ENCODE results near the gene XPOT.

XPOT gene

DNA sequence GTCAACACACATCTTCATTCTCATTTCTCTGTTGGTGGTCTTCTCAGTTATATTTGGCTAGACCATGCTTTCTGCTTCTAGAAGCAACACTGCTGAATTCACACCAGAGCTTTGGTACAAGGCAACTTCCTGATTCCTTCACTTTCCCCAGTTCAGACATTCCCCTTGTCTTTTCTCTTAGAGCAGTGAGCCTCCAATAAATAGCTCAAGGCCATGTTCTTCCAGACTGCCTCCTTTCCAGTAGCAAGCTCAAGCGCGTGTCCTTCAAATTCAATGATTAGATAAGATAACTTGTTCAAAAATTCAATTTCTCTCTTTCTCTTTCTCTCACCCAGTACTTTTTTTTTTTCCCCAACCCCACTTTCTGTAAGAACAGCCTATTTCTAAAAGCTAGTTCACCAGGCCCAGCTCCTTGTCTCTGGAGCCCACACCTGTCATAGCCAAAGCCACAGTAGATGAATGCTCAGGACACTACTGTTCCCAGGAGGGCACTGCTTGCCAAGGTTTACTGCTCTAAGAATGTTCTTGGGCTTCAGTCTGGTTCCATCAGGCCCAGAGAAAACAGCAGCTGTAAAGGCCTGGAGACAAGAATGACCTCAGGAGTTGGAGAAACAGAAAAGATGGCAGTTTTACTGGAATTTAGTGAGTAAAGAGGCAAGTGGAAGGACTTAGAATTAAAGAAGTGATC, 65.4 kb downstream of the XPOT start:
- DNase-seq (ENCODE audit: low read depth): no peak

DNA sequence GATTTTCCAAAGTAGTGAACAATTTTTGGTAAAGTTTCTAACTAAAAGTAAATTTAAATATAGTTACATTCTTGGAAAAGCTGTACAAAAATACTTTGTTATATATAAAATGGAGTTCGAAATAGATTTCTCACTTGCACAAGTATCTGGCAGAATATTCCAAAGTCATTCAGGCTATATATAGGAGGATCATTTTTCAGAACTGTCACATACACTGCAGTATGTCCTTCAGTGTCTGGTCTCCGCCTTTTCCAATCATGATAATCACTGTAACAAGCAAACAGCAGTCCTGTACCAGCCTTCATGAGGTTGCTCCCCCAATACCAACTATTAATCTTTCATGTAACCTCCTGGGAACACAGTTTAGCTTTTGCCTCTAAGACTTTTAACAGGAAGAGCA, 66.3 kb downstream of the XPOT start:
- no peak for DNase-seq (ENCODE audit: low read depth)

DNA sequence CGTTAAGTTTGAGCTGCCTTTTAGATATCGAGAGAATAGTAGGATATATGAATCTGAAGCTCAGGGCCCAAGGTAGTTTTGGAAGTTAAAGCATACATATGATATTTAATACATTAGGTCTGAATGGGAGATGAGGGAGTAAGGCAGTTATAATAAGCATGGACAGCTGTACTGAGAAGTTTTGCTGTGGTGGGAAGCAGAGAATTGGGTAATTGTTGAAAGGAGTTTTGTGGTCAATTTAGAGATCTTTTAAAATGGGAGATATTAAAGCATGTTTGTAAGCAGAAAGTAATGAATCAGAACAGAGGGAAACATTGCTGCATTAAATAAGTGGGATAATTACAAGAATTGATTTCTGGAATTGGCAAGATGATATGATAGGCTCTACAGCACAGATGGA, 69.0 kb downstream of the XPOT start:
- no peak for DNase-seq (ENCODE audit: low read depth)

DNA sequence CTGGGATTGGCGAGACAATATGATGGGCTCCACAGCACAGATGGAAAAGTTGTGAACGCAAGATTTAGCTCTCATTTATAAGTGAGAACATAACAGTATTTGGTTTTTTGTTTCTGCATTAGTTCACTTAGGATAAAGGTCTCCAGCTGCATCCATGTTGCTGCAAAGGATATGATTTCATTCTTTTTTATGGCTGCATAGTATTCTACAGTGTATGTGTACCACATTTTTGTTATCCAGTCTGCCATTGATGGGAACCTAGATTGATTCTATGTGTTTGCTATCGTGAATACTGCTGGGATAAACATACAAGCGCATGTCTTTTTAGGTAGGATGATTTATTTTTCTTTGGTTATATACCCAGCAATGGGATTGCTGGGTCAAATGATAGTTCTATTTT, 71.3 kb downstream of the XPOT start:
- no peak for DNase-seq (ENCODE audit: low read depth)

DNA sequence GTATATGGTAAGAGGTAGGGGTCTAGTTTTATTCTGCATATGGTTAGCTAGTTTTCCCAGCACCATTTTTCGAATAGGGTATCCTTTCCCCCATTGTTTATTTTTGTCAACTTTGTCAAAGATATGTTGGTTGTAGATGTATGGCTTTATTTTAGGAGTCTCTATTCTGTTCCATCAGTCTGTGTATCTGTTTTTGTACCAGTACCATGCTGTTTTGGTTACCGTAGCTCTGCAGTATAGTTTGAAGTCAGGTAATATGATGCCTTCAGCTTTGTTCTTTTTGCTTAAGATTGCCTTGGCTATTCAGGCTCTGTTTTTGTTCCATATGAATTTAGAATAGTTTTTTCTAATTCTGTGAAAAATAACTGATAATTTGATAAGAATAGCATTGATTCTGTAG, 72.7 kb downstream of the XPOT start:
- no peak for DNase-seq (ENCODE audit: low read depth)

DNA sequence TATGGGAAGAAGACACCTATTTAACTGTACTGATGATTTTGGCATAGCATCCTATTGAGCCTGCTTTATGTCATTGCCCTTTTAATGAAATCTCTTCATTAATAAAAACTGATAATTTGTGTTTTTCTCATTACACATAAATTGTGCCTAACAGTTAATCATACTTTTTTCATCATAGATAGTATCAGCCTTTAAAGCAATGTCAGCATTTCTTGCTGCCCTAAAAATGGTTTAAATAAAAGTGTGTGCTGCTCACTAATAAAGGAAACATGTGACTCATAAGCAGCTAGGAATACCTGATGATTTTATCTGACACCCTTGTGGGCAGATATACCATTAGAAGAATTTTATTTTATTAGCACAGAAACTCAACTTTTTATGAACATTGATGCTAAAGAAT, 74.5 kb downstream of the XPOT start:
- no peak for DNase-seq (ENCODE audit: low read depth)

DNA sequence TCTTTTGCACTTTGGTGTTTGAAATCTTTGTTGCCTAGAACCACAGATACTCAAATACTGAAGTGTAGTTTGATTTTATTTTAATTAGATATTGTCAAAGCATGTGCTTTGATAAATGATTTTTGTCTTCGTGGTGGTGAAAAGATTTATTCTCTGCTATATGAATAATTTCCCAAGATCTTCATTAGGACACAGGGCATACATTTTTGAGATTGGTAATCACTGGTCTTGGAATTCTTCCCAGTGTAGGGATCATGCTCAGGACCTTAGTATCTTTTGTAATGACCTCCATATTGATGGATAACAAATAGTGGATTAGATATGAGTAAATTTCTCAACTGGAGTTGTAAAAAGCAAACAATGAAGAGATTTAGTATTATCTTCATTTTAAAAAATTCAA, 76.0 kb downstream of the XPOT start:
- DNase-seq (ENCODE audit: low read depth): no peak

DNA sequence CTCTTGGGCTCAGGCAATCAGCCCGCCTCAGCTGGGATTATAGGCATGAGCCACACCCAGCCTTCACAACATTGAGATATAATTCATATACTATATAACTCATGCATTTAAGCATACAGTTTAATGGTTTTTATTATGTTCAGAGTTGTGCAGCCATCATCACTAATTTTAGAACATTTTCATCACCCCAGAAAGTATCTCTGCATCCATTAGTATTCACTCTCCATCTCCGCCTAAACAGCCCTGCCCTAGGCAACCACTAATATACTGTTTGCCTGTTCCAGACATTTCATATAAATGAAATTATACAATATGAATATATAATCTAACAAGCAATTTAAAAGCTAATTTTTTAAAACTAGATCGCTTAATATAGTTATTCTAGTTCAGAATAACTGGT, 82.5 kb downstream of the XPOT start:
- DNase-seq (ENCODE audit: low read depth): no peak

DNA sequence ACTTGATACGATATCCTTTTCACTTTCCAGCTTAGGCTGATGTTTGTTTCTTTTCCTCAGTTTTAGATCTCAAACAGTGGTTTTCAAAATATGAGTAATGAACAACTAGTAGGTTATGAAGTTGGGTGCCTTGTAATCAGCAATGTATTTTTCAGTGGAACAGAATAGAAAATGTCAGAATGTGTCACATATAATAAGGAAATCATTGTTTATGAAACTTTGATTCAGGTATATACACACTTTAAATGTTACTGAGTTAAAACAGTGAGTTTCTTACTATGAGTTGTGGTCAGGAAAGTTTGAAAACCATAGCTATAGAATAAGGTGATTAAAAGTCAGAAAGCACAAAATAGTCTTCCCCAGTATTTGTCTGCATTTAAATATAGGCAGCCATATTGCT, 87.5 kb downstream of the XPOT start:
- no peak for DNase-seq (ENCODE audit: low read depth)

DNA sequence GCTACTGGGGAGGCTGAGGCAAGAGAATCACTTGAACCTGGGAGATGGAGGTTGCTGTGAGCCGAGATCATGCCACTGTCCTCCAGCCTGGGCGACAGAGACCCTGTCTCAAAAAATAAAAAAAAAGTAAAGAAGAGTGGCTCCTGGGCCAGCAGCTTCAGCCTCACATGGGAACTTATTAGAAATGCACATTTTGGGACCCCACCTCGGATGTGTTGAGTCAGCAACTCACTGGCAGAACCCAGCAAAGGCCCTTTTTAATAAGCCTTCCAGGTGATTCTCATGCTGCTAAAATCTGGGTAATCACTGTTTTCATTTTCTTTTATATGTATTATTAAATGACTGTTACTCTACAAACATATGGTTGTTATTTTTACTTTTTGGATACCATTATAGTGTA, 89.3 kb downstream of the XPOT start:
- DNase-seq (ENCODE audit: low read depth): no peak

DNA sequence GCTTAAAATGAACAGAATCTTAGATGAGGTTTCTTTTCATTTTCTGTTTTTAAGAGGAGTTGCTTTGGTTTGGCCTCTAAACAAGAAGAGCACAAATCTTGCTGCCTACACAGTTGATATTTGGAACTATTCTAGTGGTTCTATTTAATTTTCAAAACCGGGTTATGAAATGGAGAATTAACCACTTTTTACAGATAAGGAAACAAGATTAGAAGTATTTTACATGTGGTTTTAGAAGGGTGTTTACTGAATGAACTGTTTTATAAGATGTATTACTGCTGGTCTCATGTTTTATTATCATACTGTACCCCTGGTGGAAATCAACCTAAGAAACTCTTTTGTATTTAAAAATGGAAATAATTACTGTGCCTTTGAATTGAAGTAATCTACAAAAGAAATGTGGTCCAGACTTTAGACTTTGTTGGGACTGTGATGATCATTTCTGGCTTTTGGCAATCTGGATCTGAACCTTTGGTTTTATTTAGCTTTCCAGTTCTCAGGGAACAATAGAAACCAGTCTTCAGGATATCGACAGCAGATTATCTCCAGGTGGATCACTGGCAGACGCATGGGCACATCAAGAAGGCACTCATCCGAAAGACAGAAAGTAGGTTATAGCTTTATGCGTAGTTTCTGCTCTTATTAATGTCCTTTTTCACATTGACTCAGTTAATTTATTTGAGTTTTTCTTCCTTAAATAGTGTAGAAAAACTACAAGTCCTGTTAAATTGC, 91.0 kb downstream of the XPOT start:
- DNase-seq (ENCODE audit: low read depth): no peak

DNA sequence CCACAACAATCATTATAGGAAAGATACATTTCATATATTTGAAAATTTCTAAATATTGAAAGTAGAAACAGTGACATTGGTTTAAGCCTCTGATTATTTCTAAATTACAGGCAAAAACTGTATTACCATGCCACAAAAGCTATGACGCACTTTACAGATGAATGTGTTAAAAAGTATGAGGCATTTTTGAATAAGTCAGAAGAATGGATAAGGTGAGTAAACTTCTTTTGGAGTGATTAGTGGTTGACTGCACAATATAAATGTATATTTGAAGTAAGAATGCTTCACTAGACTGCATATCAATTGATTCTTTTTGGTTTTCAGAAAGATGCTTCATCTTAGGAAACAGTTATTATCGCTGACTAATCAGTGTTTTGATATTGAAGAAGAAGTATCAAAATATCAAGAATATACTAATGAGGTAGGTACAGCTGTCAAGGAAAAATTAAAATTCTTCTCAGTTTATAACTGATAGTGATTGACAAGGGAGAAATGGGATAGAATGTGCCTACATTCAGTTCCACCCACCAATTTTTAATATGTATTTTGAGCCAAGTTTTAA, 92.7 kb downstream of the XPOT start:
- no peak for DNase-seq (ENCODE audit: low read depth)

DNA sequence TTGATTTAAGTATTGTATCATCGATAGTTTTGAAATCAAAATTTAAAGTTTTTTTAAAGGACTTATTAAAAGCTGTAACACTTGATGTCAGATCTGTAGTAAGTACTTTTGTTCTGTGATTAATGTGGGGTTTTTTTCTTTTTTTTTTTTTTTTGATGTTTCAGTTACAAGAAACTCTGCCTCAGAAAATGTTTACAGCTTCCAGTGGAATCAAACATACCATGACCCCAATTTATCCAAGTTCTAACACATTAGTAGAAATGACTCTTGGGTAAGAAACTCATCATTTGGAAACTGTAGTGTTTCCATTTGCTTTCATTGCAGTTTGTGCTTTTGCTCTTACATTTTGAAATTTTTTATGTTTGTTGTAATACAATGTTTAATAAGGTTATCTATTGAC, 93.3 kb downstream of the XPOT start:
- DNase-seq (ENCODE audit: low read depth): no peak

DNA sequence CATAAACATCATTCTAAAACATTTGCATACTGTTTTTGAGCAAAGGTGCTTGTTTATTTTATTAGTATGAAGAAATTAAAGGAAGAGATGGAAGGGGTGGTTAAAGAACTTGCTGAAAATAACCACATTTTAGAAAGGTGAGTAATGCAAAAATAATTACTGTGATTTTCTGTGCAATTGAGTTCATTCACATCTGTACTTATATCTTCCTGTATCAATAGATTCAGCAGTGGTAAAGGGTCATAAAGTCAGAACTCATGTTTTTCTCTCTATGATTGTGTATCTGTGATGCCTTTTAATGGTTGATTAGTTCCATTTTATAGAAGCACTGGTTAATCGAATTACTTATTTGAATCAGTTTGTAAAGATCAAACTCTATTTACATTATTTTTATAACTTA, 93.7 kb downstream of the XPOT start:
- DNase-seq (ENCODE audit: low read depth): no peak

DNA sequence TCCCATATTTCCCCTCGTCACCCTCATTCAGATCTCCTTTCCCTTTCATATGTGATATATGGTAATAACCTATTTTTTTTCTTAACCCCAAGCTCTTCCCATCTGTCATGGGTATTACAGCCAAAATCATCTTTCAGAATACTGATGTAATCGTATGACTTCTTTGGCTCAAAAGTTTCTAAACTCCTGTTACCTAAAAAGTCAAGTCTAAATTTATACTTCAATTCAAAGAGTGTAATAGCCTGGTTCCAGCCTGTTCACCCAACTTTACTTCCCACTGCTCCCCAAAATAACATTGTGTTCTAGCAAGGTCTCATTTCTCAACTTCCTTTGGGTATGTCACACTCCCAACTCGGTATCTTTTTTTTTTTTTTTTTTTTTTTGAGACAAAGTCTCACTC, 96.2 kb downstream of the XPOT start:
- no peak for DNase-seq (ENCODE audit: low read depth)

Measured in T-helper 22 cell (primary cell).